ENCODE data around the gene PHF11.

PHF11 gene

DNA sequence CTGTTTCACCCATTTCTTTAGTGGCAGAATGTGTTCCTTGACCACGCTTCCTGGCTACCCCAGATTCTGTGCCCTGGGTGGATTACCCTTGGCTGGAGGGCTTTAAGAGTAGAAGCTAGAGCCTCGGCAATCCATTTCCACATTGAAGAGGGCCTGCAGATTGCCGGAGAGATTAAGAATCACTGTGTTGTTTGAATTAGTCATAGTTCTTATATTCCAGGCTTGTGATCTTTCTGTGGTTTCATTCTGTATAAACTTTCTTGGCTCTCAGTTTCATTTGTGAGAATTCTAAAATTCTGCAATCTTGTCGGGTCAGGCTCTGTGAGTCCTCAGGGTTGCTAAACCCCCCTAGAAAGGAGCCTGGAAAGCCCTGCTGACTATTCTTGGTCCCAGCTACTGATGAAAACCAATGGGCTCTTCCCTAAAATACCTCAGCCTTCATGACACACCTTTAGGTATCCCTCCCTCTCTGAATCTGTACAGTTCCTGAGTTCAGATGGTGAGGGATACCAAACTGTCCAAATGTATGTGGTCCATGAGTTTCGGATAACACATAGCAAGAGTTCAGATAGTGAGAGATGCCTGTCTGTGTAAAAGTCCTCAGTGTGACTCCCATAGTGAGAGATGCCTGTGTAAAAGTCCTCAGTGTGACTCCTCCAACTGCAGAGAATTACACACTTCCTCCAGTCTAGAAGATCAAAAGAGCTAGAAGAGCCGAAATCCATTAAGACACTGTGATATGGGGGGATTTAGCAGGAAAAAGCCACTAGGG is 4.3 kb downstream of the PHF11 start:
- DNase-seq: peak; percentile 20

DNA sequence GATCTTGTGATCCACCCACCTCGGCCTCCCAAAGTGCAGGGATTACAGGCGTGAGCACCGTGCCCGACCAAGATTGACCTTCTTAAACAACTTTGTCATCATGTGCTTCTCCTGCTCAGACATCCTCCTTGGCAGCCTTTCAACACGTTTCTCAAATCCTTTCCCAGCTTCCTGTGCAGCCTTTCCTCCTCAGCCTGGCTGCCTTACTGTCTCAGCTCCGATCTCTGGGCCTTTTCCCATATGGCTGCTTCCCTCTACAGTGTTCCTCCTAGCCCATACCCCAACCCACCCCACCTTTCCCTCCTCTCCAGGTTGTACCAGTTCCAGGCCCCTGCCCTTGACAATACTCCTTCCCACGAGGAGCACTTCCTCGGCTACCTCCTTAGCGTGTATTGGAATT is 7.2 kb downstream of the PHF11 start:
- no peak for DNase-seq

DNA sequence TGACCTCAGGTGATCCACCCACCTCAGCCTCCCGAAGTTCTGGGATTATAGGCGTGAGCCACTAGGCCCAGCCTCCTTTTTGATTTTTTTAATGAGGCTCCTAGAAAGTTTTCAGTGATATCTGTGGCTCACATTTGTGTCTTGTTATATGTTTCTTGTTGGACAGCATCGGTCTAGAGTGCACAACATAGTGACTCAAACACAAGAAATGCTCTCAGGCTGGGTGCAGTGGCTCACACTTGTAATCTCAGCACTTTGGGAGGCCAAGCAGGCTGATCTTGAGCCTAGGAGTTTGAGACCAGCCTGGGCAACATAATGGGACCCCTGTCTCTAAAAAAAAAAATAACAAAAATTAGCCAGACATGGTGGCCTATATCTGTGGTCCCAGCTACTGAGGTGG is 8.2 kb downstream of the PHF11 start:
- no peak for DNase-seq

DNA sequence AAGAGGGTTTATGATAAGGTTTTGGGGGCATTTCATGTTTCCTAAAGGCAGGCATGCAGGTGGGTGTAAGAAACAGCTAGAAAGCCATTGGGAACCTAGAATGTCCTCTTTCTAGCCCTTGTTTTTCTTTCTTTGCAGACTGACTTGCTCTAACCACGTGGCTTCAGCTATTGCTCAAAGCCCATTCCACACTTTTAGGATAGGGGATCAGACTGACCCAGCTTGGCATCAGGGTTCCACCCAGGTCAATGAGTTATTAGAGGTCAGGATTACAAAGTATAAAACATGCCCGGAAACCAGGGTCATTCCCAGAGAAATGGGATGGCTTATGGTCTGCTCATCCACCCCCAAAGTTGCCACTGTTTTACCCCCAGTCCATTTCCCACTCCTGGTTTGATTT is 16.8 kb downstream of the PHF11 start:
- DNase-seq: no peak

DNA sequence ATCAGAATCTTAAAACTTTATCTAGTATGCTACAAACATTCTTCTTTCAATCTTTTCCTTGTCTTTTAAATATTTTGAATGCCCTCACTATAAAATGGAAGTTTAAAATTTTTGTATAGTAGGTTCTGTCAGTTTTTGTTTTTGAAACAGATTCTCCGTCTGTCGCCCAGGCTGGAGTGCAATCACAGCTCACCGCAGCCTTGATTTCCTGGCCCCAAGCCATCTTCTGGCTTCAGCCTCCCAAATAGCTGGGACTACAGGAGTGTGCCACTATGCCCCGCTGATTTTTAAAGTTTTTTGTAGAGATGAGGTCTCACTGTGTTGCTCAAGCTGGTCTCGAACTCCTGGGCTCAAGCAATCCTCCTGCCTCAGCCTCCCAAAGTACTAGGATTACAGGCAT is 20.7 kb downstream of the PHF11 start:
- no peak for DNase-seq

DNA sequence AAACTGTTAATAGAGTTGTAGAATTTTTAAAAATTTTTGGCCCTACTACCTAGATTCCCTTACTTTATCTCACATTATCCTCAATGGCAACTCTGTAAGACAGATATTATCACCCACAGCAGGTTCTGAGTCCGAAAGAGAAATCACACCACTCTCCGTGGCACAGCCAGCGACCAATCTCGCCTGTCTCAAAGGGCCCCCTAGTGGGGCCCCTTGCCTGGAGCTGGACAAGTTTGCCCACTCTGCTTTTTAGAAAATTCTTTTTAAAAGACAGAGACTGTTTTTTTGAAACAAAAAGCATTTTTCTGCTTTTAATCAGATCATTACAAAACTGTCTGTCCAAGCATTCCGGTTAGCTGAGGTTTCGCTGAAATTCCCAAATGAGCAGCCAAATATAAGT is 21.7 kb downstream of the PHF11 start:
- DNase-seq: peak; percentile 38

DNA sequence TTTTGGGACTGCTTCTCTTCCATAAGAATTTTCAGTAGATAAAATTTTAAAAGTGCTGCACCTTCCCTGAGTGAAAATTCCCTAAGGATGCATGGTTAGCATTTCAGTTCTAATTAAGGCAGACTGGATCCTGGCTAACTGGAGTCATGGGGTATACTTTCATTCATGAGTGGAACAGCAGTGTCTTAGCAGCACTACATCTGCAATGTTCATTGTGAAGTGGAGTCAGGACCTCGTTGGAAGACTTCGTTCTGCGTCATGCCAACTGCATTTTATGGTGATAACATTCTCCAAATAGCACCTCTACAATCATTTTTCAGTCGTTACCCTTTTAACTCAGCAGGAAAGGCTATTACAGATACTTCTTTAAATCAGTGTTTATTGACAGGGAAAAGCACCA is 25.5 kb downstream of the PHF11 start:
- DNase-seq: no peak

DNA sequence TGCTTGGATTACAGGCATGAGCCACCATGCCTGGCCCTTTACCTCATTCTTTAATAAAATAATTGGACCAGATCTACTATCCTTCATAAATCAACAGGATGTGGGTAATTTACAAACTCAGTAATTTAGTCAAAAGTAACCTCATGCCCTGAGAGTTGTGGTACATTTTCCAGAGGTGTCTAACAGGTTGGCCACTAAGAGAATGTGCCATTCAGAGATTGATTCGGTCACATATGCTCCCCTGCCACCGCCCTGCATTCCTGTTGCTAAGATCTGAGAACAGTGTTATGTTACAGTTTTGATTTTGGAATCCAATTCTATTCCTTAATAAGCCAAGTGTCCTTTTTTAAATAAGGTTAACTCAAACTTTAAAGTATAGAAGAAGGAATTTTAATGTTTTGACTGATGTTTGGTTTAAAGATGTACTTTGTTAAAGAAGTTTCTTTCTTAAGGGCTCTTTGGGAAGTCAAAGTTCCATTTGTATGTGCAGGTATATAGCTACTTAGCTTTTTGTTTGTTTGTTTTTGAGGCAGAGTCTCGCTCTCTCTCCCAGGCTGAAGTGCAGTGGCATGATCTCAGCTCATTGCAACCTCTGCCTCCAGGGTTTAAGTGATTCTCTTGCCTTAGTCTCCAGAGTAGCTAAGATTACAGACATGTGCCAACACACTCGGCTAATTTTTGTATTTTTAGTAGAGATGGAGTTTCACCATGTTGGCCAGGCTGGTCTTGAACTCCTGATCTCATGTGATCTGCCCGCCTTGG is 29.2 kb downstream of the PHF11 start:
- no peak for DNase-seq

DNA sequence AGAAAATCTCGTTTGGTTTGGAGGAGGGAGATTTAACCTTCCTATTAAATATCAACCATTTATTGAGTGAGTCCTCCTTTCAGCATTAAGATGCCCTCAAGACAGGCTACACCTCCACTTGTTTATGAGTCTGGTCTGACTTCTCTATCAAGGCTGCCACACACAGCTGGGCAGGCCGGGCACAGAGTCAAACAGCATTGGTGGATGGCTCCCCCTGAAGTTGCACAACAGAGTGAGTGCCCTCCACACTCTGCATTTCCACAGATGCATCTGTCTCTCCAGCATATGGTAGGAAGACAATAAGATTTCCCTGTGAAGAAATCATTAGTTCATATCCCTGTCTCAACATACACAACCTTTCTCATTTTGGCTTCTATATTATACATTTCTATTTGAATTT is 31.4 kb downstream of the PHF11 start:
- DNase-seq: no peak

DNA sequence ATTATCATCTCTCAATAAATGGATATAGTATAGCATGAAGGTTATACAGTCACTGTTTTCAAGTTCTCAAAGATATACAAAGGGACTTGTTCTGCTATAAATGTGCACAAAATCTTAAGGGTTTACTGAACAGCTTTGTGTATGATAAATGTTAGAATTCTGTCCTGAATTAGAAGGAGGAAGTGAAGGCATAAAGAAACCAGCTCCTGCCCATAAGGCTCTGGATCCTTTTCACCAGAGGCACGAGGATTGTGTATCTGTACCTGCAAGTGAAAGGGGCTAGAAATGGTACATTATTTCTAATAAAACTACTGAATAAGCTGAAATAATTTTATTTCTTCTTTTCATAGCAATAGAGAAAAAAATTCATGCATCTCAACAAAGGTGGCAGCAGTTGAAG is 32.4 kb downstream of the PHF11 start:
- DNase-seq: no peak

DNA sequence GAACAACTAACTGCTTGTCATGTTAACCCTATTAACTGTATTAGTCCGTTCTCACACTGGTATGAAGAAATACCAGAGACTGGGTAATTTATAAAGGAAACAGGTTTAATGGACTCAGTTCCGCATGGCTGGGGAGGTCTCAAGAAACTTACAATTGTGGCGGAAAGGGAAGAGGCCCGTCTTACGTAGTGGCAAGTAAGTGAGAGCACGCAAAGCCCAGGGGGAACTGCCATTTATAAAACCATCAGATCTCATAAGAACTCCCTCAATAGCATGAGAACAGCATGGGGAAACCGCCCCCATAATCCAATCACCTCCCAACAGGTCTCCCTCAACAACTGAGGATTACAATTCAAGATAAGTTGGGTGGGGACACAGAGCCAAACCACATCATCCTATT is 34.7 kb downstream of the PHF11 start:
- DNase-seq: no peak

DNA sequence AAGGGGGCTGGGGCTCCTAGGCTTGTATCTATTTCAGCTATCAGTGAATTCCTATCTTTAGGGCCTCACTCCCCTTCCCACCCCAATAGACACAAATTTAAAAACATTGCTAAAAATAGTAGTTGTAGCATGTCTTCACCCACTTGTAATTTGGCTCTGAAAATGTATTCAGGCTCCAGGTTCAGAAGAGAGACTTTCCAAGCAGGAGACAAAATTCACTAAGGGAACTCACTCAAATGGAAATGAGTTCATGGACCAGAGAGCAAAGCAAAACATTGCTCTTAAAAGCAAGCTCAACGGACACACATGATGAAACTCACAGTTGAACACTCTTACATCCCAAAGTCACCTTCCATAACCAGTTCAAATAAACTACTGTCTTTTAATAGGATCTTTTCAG is 36.8 kb downstream of the PHF11 start:
- DNase-seq: no peak

DNA sequence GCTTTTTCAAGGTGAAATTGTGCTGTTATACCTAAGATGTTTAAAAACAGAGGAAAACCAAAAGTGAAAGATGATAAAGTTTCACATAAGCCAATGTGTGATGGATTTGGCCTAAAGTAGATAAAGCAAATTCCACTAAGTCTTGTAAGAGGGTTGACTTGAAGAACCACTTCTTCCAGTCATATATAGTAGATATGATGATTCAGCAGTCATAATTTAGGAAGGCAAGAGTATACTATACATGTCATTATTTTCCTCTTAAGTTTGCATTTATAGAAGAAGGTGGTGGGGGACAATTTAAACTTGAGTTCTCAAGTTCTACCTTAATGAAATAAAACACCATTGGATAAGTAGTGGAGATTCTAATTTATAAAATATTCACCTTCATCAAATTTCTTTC is 37.3 kb downstream of the PHF11 start:
- no peak for DNase-seq

DNA sequence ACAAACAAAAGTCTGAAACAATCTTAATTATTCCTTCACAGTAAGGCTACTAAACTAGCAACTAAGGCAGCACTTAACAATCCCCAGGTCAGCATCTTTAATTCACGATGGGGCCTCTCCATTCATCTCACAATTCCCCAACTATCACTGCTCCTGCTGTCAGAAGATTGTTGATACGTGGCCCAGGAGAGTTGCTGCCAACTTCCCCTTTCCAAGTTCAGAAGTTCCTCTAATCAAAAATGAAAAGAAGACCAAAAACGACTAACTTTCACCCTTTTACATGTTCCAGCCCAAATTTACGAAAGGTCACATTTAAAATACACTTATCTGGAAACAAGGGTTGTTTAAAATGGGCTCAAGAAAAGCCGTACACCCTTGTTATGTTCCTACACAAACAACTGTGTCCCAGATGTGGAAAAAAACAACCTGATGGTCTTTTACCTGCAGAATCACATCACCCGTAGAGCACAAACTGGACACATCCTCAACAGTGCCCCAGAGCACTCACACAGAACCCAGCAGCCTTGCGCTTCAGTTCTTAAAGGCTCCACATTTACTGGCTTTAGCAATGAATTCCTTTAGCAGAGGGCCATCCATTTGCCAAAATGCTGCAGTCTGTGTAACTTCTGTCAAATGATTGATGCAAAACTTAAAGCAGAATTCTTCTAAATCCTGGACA is 38.0 kb downstream of the PHF11 start:
- no peak for DNase-seq

DNA sequence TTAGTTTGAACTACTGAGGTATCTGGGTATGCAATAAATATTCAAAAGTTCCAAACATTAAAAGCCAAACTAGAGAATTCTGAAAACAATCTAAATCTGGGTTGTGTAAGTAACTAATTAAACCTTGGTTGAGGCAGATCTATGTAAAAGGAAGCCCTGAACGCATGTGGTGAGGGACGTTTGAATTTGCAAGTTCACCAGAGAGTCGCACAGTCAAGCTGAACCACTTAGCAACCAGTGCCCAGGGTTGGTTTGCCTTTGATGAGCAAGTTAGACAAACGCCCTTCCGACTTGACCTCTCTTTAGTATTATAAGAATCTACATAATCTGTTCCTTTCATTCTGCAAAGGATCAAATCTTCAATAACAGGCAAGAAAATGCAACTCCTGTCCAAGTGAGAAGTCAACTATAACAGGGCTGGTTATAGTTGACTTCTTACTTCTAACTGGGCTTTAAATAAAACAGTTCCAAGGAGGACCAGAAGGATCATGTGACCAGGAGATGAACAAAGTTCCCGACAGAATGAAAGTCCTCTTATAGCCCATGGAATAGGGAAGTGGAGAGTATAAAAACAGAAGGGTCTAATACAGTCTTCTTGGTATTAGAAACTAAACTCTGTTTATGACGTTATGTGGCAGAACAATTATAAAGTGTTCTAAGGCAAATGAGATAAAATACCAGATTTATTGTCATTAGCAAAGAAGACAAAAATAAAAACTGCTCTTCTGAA is 40.6 kb downstream of the PHF11 start:
- no peak for DNase-seq

DNA sequence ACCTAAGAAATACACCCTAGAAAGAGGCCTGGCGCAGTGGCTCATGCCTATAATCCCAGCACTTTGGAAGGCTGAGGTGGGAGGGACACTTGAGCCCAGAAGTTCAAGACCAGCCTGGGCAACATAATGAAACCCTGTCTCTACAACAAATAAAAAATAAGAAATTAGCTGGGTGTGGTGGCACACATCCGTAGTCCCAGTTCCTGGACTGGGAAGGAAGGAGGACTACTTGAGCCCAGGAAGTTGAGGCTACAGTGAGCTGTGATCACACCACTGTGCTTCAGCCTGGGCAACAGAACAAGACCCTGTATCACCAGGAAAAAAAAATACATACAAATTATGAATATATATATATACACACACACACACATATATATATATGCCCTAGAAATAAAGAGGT is 42.7 kb downstream of the PHF11 start:
- no peak for DNase-seq

DNA sequence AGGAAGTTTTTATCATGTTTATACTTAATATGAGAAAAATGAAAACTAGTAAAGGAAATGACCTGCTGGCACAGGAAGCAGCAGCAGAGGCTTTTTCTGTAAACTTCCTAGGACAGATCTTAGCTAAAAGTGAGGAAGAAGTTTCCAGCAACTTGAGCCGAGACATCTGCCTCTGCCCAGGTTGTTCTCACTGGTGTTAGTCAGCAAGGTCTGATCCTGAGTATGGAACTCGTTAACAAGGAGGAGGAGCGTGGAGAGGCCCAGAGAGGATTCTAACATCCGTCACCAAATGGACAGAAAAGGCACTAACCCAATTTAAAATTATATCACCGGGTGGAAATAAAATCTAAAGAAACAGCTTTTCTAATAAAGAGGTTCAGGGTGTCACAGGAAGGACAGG is 43.6 kb downstream of the PHF11 start:
- DNase-seq: no peak

DNA sequence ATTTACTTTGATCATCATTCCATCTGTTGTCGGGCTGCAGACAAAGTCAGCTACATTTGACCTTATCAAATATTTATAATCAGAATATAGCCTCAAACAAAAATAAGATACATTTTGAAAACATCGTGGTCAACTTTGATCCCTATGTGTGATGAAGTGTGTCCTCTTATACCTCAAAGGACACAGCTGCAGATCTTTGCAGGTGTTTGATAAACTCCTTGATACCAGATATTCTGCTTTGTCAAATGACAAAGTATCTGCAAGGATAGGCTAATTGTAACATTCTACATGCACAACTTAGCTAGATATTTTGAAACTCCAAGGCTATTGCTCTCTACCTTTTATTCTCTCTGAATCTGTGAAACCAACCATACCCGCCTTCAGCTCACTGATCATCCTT is 44.0 kb downstream of the PHF11 start:
- no peak for DNase-seq

DNA sequence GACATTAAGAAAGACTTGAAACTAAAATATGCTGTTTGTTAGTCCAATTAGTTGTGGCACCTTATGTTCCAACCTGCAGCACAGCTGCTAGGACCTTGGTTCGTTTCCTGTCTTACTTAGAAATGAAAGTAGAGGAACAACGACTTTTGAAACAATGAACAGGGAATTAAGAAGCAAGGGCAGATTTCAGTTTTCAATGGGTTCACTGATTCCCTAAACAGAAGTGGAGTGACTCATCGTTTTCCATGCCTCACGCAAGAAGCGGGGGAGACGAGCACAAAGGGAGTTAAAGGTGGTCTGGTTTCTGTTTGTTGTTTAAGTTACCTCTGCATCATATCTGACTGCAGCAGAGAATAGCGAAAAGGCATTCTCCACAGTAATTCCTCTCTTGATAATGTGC is 44.8 kb downstream of the PHF11 start:
- DNase-seq: peak; percentile 7

DNA sequence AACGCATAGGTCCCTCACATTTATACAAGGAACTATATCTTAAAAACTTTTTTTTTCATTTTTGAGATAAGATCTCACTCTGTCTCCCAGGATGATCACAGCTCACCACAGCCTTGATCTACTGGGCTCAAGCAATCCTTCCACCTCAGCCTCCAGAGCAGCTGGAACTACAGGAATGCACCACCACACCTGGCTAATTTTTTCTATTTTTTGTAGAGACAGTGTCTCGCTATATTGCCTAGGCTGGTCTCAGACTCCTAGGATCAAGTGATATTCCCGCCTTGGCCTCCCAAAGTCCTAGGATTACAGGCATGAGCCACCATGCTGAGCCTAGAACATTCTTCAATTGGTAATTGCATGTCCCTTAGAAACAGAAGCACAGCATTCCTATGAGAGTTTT is 47.9 kb downstream of the PHF11 start:
- DNase-seq: no peak

DNA sequence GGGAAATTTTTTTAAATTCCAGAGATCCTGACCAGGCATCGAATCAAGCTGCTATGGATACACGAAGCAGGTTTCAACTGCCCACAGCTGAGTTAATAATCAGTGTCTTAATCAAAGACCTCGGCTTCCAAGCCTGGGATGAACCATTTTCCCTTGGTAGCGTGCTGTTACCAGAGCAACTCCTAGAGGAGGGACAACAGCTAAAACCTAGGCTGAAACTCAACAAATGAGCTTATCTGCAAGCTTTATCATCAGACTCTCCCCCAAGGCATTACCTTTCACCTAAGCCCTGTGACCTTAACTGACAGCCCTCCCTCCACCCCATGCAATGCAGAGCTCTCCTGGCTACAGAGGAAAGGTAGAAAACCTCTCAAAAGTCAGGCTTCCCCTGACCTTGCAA is 49.9 kb downstream of the PHF11 start:
- DNase-seq: no peak

DNA sequence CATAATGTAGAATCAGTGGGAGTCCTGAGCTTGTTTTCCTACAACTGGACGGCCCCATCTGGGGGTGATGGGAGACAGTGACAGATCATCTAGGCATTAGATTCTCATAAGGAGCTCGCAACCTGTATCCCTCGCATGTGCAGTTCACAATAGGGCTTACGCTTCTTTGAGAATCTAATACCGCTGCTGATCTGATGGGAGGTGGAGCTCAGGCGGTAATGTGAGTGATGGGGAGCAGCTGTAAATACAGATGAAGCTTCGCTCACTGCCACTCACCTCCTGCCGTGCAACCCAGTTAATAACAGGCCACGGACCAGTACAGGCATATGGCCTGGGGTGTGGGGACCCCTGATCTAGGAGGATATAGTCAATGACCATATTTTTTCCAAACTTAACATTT is 50.8 kb downstream of the PHF11 start:
- no peak for DNase-seq

DNA sequence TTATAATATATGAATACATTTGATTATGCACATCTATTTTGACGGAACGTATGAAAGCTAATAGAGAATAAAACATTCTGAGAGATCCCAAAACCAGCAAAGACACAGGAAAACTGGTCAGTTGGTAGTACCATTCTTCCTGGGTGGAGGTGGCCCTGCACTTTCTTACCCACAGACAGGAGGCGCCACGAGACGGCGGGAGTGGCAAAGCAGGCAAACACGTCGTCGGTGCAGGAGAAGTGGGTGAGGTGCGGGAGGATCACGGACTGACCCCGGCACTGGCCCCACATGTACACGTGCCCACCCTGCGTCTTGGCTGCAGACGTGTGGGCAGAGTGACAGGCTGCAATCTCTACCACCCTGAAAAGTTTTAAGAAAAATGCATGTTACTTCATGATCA is 53.5 kb downstream of the PHF11 start:
- DNase-seq: peak; percentile 16
